GM12875 (cell line): Measurements from ENCODE around the gene MYO1H.

Experiments used
- H3K4me3 ChIP-seq: one replicate; pipeline ENCODE4 v1.5.1; 2011; ENCODE audit warnings: low read depth, low read length, control low read depth
- CTCF ChIP-seq: IDR thresholded peaks from 2 replicates; pipeline ENCODE4 v1.5.1; 2011; ENCODE audit warnings: low read depth, mild to moderate bottlenecking, control low read depth, inconsistent platforms, low read length, moderate library complexity, borderline replicate concordance; ENCODE audit not compliant: insufficient read depth

The MYO1H gene

GRCh38 chr12:109345428-109345827, 2.3 kb upstream of the MYO1H start:
- TF ChIP-seq CTCF: no peak
- H3K4me3 ChIP-seq: no peak overlapping the region

GRCh38 chr12:109346920-109347319, 780 bp upstream of the MYO1H start:
- no peak overlapping the region for H3K4me3 ChIP-seq
- TF ChIP-seq CTCF: peak; percentile 39; the same call in 1 of the 2 replicates

GRCh38 chr12:109352184-109352583, 4.5 kb downstream of the MYO1H start:
- no peak for TF ChIP-seq CTCF
- no peak overlapping the region for H3K4me3 ChIP-seq

- TF ChIP-seq CTCF: no peak
- no peak overlapping the region for H3K4me3 ChIP-seq
These were observed 8.9 kb downstream of the MYO1H start for GRCh38 chr12:109356577-109356976.

GRCh38 chr12:109357032-109357431, 9.3 kb downstream of the MYO1H start:
- no peak for TF ChIP-seq CTCF
- H3K4me3 ChIP-seq: no peak overlapping the region

GRCh38 chr12:109358154-109358869, 10.6 kb downstream of the MYO1H start:
- TF ChIP-seq CTCF: no peak
- no peak overlapping the region for H3K4me3 ChIP-seq

- no peak overlapping the region for H3K4me3 ChIP-seq
- TF ChIP-seq CTCF: no peak
These were observed 11.5 kb downstream of the MYO1H start for GRCh38 chr12:109359131-109359690.
